ENCODE measurements around the gene ZDHHC20. TPM values are rescaled to one million over a fixed set of nuclear protein-coding genes. Genes with fewer than 3 reads are reported as not detected.

ZDHHC20 gene
- total and polyA plus RNA-seq, 9 donors: 16.3 to 54.2 (median 32.1) TPM

- Histone ChIP-seq H3K9me3 (no peaks in the 10 kb centered on the region), H3K4me1 (ENCODE audit: insufficient read depth) (no peaks in the 10 kb centered on the region), H3K4me3 (no peak overlapping the region), H3K36me3 (no peaks in the 10 kb centered on the region), H3K27ac (no peak overlapping the region), H3K27me3 (no peaks in the 10 kb centered on the region)
- DNase-seq: no peak
- WGBS, 3 donors: 93 to 96% (median 94%) methylated on average over 1 of the region's 1 CpG
- TF ChIP-seq POLR2A (IDR thresholded peaks at IDR 0.05): no peak
- TF ChIP-seq, protein P1, sequence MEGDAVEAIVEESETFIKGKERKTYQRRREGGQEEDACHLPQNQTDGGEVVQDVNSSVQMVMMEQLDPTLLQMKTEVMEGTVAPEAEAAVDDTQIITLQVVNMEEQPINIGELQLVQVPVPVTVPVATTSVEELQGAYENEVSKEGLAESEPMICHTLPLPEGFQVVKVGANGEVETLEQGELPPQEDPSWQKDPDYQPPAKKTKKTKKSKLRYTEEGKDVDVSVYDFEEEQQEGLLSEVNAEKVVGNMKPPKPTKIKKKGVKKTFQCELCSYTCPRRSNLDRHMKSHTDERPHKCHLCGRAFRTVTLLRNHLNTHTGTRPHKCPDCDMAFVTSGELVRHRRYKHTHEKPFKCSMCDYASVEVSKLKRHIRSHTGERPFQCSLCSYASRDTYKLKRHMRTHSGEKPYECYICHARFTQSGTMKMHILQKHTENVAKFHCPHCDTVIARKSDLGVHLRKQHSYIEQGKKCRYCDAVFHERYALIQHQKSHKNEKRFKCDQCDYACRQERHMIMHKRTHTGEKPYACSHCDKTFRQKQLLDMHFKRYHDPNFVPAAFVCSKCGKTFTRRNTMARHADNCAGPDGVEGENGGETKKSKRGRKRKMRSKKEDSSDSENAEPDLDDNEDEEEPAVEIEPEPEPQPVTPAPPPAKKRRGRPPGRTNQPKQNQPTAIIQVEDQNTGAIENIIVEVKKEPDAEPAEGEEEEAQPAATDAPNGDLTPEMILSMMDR (IDR thresholded peaks at IDR 0.05): no peak
- no peak for TF ChIP-seq EP300 (IDR thresholded peaks at IDR 0.05)
- intact Hi-C loops (cut with DNase I): no loop called here
Measured at GRCh38 chr13:21405309-21405708, 53.8 kb downstream of the ZDHHC20 start.

DNA sequence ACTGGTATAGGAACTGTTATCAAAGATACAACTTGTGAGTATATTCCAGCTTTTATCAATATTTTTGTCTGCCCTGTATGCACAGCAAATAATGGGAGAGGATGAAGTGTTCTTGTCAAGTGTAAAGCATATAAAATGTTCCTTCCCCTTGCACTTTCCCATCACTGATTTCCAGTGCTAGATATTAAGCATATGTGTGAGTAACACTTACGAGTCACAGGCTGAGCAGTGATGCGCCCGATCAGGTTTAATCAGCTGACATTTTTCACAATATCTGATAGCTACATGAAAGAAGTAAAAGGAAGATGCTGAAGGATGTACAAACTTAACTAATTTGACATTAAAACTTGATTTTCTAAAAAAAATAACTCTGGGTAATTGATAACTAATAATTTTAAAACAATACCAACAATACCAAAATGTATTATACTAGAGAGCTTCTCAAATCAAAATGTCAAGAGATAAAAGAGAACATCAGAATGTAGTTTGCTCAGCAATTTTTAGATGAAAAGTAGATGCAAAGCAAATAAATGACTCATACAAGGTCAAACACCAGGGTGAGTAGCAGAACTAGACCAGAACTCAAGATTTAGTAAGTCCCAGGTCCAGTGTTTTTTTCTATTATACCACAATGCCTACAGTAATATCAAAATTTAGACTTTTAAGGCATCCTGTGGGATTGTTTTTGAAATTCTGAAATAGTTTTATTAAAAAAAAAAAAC, 56.4 kb downstream of the ZDHHC20 start:
- no peaks in the 10 kb centered on the region for H3K4me1 ChIP-seq (ENCODE audit: insufficient read depth)
- no peaks in the 10 kb centered on the region for H3K9me3 ChIP-seq
- TF ChIP-seq POLR2A (IDR thresholded peaks at IDR 0.05) (no peak), EP300 (IDR thresholded peaks at IDR 0.05) (no peak)
- TF ChIP-seq, protein P1 (IDR thresholded peaks at IDR 0.05): no peak
- H3K4me3 ChIP-seq: no peak overlapping the region
- intact Hi-C loops (cut with DNase I): no loop called here
- no peak for DNase-seq
- no peaks in the 10 kb centered on the region for H3K27me3 ChIP-seq
- no peaks in the 10 kb centered on the region for H3K36me3 ChIP-seq
- WGBS, 3 donors: 82 to 89% (median 85%) methylated on average over 3 of the region's 3 CpGs
- H3K27ac ChIP-seq: no peak overlapping the region

GRCh38 chr13:21399741-21400140, 59.4 kb downstream of the ZDHHC20 start:
- no peak overlapping the region for H3K4me3 ChIP-seq
- WGBS, 3 donors: 78 to 85% (median 78%) methylated on average over 3 of the region's 3 CpGs
- no peak for TF ChIP-seq EP300 (IDR thresholded peaks at IDR 0.05)
- no peaks in the 10 kb centered on the region for H3K36me3 ChIP-seq
- H3K27me3 ChIP-seq: no peaks in the 10 kb centered on the region
- H3K9me3 ChIP-seq: no peaks in the 10 kb centered on the region
- intact Hi-C loops (cut with DNase I): no loop called here
- H3K4me1 ChIP-seq (ENCODE audit: insufficient read depth): no peaks in the 10 kb centered on the region
- no peak for DNase-seq
- H3K27ac ChIP-seq: no peak overlapping the region

GRCh38 chr13:21395953-21396352, 63.1 kb downstream of the ZDHHC20 start:
- TF ChIP-seq, protein P1 (IDR thresholded peaks at IDR 0.05): no peak
- TF ChIP-seq POLR2A (IDR thresholded peaks at IDR 0.05): no peak
- no peak for TF ChIP-seq EP300 (IDR thresholded peaks at IDR 0.05)
- H3K9me3 ChIP-seq: no peaks in the 10 kb centered on the region
- no peak for DNase-seq
- H3K27ac ChIP-seq: no peak overlapping the region
- no peaks in the 10 kb centered on the region for H3K4me1 ChIP-seq (ENCODE audit: insufficient read depth)
- intact Hi-C loops (cut with DNase I): no loop called here
- H3K27me3 ChIP-seq: no peaks in the 10 kb centered on the region
- 82 to 89% (median 89%) methylated on average over 3 of the region's 3 CpGs for WGBS, 3 donors
- H3K4me3 ChIP-seq: no peak overlapping the region
- H3K36me3 ChIP-seq: no peaks in the 10 kb centered on the region

DNA sequence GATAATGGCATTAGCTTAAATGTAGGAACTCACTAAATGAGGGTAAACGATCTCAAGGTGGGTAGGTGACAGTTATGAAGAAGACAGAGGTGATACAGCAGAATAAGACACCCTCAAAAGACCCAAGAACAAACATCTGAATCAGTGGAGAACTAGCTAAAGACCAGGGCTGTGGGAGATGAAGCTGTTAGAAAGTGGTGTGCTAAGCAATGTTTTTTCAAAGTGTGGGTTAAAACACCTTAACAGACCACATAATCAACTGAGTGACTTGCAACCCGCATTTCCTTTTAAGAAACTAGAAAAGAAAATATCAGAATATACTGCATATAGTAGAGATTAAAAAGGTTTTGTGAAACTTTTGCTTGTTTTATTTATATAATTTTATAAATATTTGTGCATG, 70.0 kb downstream of the ZDHHC20 start:
- TF ChIP-seq EP300 (IDR thresholded peaks at IDR 0.05) (no peak), POLR2A (IDR thresholded peaks at IDR 0.05) (no peak)
- TF ChIP-seq, protein P1 (IDR thresholded peaks at IDR 0.05): no peak
- H3K36me3 ChIP-seq: no peaks in the 10 kb centered on the region
- H3K4me1 ChIP-seq (ENCODE audit: insufficient read depth): no peaks in the 10 kb centered on the region
- DNase-seq: no peak
- no peaks in the 10 kb centered on the region for H3K9me3 ChIP-seq
- WGBS, 3 donors: 95 to 96% (median 95%) methylated on average over 2 of the region's 2 CpGs
- H3K4me3 ChIP-seq: no peak overlapping the region
- H3K27me3 ChIP-seq: no peaks in the 10 kb centered on the region
- intact Hi-C loops (cut with DNase I): no loop called here
- H3K27ac ChIP-seq: no peak overlapping the region

Data from ovary (tissue), 9 donors.